ENCODE data around the gene TMEM178B. TPM values are rescaled to one million over a fixed set of nuclear protein-coding genes. Genes with fewer than 3 reads are reported as not detected.

The TMEM178B gene
- total RNA-seq, 1 experiment from 2014 or later = 0.39 TPM

DNA sequence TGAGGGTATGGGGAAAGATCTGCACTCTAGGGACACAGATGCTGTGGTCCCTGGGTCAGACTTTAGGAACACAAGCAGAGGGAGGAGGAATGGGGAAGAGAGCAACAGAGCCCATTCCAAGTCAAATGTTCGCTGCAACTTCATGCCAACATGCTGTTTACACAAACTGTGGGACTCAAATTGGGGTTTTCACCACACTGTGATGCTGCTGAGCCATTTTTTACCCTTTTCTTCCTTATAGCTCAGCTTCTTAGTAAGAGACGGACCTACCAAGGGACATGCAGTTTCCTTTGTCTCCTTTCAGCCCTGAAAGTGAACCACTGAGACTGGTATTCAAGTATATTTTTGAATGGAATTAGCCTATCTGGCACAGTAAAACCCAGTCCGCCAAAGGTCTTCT, 413.1 kb downstream of the TMEM178B start:
- ChIA-PET POLR2A (no interaction called here), CTCF (no interaction called here)
- in situ Hi-C loops (cut with HindIII; ENCODE audit: low pct_unique_long_range_greater_than_20kb, low sequenced_read_pairs) (no loop called here), intact Hi-C loops (cut with micrococcal nuclease; ENCODE audit: unreplicated experiment) (no loop called here)
- TF ChIP-seq CTCF (IDR thresholded peaks at IDR 0.05) (no peak), SIN3A (IDR thresholded peaks at IDR 0.05; ENCODE audit: borderline replicate concordance, insufficient read depth, low read depth, low read length) (no peak), POLR2AphosphoS5 (IDR thresholded peaks at IDR 0.05; ENCODE audit: low read depth, low read length) (no peak), TCF7L2 (IDR thresholded peaks at IDR 0.05; ENCODE audit: low read depth, low read length) (no peak)
- TF ChIP-seq, protein P1, sequence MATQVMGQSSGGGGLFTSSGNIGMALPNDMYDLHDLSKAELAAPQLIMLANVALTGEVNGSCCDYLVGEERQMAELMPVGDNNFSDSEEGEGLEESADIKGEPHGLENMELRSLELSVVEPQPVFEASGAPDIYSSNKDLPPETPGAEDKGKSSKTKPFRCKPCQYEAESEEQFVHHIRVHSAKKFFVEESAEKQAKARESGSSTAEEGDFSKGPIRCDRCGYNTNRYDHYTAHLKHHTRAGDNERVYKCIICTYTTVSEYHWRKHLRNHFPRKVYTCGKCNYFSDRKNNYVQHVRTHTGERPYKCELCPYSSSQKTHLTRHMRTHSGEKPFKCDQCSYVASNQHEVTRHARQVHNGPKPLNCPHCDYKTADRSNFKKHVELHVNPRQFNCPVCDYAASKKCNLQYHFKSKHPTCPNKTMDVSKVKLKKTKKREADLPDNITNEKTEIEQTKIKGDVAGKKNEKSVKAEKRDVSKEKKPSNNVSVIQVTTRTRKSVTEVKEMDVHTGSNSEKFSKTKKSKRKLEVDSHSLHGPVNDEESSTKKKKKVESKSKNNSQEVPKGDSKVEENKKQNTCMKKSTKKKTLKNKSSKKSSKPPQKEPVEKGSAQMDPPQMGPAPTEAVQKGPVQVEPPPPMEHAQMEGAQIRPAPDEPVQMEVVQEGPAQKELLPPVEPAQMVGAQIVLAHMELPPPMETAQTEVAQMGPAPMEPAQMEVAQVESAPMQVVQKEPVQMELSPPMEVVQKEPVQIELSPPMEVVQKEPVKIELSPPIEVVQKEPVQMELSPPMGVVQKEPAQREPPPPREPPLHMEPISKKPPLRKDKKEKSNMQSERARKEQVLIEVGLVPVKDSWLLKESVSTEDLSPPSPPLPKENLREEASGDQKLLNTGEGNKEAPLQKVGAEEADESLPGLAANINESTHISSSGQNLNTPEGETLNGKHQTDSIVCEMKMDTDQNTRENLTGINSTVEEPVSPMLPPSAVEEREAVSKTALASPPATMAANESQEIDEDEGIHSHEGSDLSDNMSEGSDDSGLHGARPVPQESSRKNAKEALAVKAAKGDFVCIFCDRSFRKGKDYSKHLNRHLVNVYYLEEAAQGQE (IDR thresholded peaks at IDR 0.05; ENCODE audit: insufficient read depth in 1 of 2, low read depth in 2 of 2, low read length in 1 of 2) = no peak
- Histone ChIP-seq H3K9me3 (ENCODE audit: control insufficient read depth, insufficient read depth, low read depth, low read length) (no peaks in the 10 kb centered on the region), H3K4me3 (ENCODE audit: low read depth in 2 of 2, low read length in 2 of 2) (no peak overlapping the region), H3K36me3 (ENCODE audit: control insufficient read depth, insufficient read depth, low read length) (no peaks in the 10 kb centered on the region), H3K4me1 (ENCODE audit: control insufficient read depth, insufficient read depth, low read length) (no peaks in the 10 kb centered on the region), H3K27ac (ENCODE audit: low read length) (no peak overlapping the region), H3K27me3 (ENCODE audit: control insufficient read depth, insufficient read depth, low read length) (peaks cover 4% of the 10 kb centered on the region)
- DNase-seq (ENCODE audit: low read depth, low spot score) (no peak), ATAC-seq (no peak)
- no TSS peak for BruUV-seq (replicated peaks)

GRCh38 chr7:141490474-141490873, 416.6 kb downstream of the TMEM178B start:
- intact Hi-C loops (cut with micrococcal nuclease; ENCODE audit: unreplicated experiment) = no loop called here
- Histone ChIP-seq H3K9me3 (ENCODE audit: control insufficient read depth, insufficient read depth, low read depth, low read length) (no peaks in the 10 kb centered on the region), H3K27me3 (ENCODE audit: control insufficient read depth, insufficient read depth, low read length) (peaks cover 2% of the 10 kb centered on the region), H3K27ac (ENCODE audit: low read length) (no peak overlapping the region), H3K36me3 (ENCODE audit: control insufficient read depth, insufficient read depth, low read length) (no peaks in the 10 kb centered on the region), H3K4me1 (ENCODE audit: control insufficient read depth, insufficient read depth, low read length) (no peaks in the 10 kb centered on the region), H3K4me3 (ENCODE audit: low read depth in 2 of 2, low read length in 2 of 2) (no peak overlapping the region)
- TF ChIP-seq CTCF (IDR thresholded peaks at IDR 0.05) = no peak
- TF ChIP-seq, protein P1 (IDR thresholded peaks at IDR 0.05; ENCODE audit: insufficient read depth in 1 of 2, low read depth in 2 of 2, low read length in 1 of 2) = no peak
- no TSS peak for BruUV-seq (replicated peaks)
- CTCF ChIA-PET = no interaction called here
- in situ Hi-C loops (cut with HindIII; ENCODE audit: low pct_unique_long_range_greater_than_20kb, low sequenced_read_pairs) = no loop called here
- DNase-seq (ENCODE audit: low read depth, low spot score) (no peak), ATAC-seq (no peak)
- POLR2A ChIA-PET = no interaction called here

Data from Panc1 (cell line).